ENCODE measurements around the gene ZNF609. TPM values are rescaled to one million over a fixed set of nuclear protein-coding genes. Genes with fewer than 3 reads are reported as not detected.

ZNF609 gene
- total and polyA plus RNA-seq, 2 of the 13 experiments (the other 11 are each of a cell fraction or from before 2014, with no cell fraction given), result 8.9 to 9.9 TPM

DNA sequence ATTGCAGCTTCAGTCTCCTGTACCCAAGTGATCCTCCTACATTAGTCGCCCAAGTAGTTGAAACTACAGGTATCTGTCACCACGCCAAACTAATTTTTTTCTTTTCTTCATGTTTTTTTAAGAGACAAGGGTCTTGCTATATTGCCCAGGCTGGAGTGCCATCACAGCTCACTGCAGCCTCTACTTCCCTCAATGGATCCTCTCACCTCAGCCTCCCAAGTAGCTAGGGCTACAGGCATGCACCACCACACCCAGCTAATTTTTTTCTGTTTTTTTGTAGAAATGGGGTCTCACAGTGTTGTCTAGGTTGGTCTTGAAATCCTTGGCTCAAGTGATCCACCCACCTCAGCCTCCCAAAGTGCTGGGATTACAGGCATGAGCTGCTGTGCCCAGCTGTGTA is 89.5 kb downstream of the ZNF609 start:
- no peak for FAIRE-seq
- 100% methylated on average over 2 of the region's 2 CpGs for WGBS (ENCODE audit: low lambda C conversion rate)
- ChIA-PET CTCF (ENCODE audit: low intra/inter-chr PET ratio, low total read pairs) (no interaction called here), POLR2A (no interaction called here)
- Histone ChIP-seq H3K27ac (ENCODE audit: extremely low read length, insufficient read depth, low read length) (no peak overlapping the region), H3K4me3 (replicated peaks in 1 of 3; ENCODE audit: insufficient read depth in 1 of 3, low read depth in 2 of 3, low read length in 3 of 3) (no peak overlapping the region), H3K9ac (ENCODE audit: insufficient read depth, low read depth, low read length) (no peak overlapping the region), H3K79me2 (ENCODE audit: insufficient read depth, low read length) (peaks cover 28% of the 10 kb centered on the region), H3K27me3 (ENCODE audit: control insufficient read depth in 1 of 2, insufficient read depth in 2 of 2, low read length in 2 of 2) (no peaks in the 10 kb centered on the region), H4K20me1 (ENCODE audit: insufficient read depth, low read length) (no peaks in the 10 kb centered on the region), H3K9me3 (ENCODE audit: low read length) (no peaks in the 10 kb centered on the region), H3K4me1 (ENCODE audit: insufficient read depth, low read length) (peaks cover 25% of the 10 kb centered on the region), H3K36me3 (replicated peaks in 1 of 2; ENCODE audit: control insufficient read depth in 1 of 2, insufficient read depth in 2 of 2, low read length in 2 of 2) (0 out of 5 replicates have a peak, but pooled peaks cover 0 to 1% of the 10 kb centered on the region in 2 experiments), H3K4me2 (ENCODE audit: low read depth, low read length) (no peak overlapping the region), H2AFZ (ENCODE audit: low read length) (no peak overlapping the region)
- in situ Hi-C loops (cut with HindIII; ENCODE audit: extremely low pct_ligation_motif_present, low pct_unique_long_range_greater_than_20kb) (no loop called here), intact Hi-C loops (cut with micrococcal nuclease; ENCODE audit: unreplicated experiment) (no loop called here)
- no TSS peak for BruUV-seq (replicated peaks)
- TF ChIP-seq MEIS1 (CRISPR knock-in tag; IDR thresholded peaks at IDR 0.05; ENCODE audit: borderline replicate concordance), result no peak
- 0 out of 2 replicates have a peak, but pooled peaks have one; percentile 8 for TF ChIP-seq ZNF121 (CRISPR knock-in tag; IDR thresholded peaks at IDR 0.05)
- ATAC-seq, result no peak
- no peak for DNase-seq (ENCODE audit: low spot score)

DNA sequence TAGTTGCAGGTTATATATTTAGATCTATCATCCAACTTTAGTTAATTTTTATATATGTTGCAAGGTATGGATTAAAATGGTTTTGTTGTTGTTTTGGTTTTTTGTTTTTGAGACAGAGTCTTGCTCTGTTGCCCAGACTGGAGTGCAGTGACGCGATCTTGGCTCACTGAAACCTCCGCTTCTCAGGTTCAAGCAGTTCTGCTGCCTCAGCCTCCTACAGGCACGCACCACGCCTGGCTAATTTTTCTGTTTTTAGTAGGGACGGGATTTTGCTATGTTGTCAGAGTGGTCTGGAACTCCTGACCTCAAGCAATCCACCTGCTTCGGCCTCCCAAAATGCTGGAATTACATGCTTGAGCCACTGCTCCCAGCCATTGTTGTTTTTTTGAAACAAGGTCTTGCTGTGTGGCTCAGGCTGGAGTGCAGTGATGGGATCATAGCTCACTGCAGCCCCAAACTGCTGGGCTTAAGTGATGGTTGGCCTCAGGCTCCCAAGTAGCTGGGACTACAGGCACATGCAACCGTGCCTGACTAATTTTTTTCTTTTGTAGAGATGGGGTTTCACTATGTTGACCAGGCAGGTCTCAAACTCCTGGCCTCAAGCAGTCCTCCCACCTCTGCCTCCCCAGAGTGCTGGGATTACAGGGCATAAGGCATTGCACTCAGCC is 92.0 kb downstream of the ZNF609 start:
- 0 out of 5 replicates have a peak, but pooled peaks cover 0 to 1% of the 10 kb centered on the region in 2 experiments for H3K36me3 ChIP-seq (replicated peaks in 1 of 2; ENCODE audit: control insufficient read depth in 1 of 2, insufficient read depth in 2 of 2, low read length in 2 of 2)
- no peak overlapping the region for H3K27ac ChIP-seq (ENCODE audit: extremely low read length, insufficient read depth, low read length)
- H3K4me3 ChIP-seq (replicated peaks in 1 of 3; ENCODE audit: insufficient read depth in 1 of 3, low read depth in 2 of 3, low read length in 3 of 3), result no peak overlapping the region
- H2AFZ ChIP-seq (ENCODE audit: low read length), result no peak overlapping the region
- 93% methylated on average over 8 of the region's 8 CpGs for WGBS (ENCODE audit: low lambda C conversion rate)
- no peaks in the 10 kb centered on the region for H3K27me3 ChIP-seq (ENCODE audit: control insufficient read depth in 1 of 2, insufficient read depth in 2 of 2, low read length in 2 of 2)
- CTCF ChIA-PET (ENCODE audit: low intra/inter-chr PET ratio, low total read pairs), result no interaction called here
- H3K4me2 ChIP-seq (ENCODE audit: low read depth, low read length), result no peak overlapping the region
- no peak overlapping the region for H3K9ac ChIP-seq (ENCODE audit: insufficient read depth, low read depth, low read length)
- in situ Hi-C loops (cut with HindIII; ENCODE audit: extremely low pct_ligation_motif_present, low pct_unique_long_range_greater_than_20kb) (no loop called here), intact Hi-C loops (cut with micrococcal nuclease; ENCODE audit: unreplicated experiment) (no loop called here)
- POLR2A ChIA-PET, result no interaction called here
- BruUV-seq (replicated peaks), result no TSS peak
- no peaks in the 10 kb centered on the region for H3K9me3 ChIP-seq (ENCODE audit: low read length)
- ATAC-seq (peak; percentile 46; the same call in 2 of the 3 replicates), DNase-seq (ENCODE audit: low spot score) (no peak), FAIRE-seq (peak; percentile 12)
- H3K79me2 ChIP-seq (ENCODE audit: insufficient read depth, low read length), result peaks cover 29% of the 10 kb centered on the region
- TF ChIP-seq, protein P1, sequence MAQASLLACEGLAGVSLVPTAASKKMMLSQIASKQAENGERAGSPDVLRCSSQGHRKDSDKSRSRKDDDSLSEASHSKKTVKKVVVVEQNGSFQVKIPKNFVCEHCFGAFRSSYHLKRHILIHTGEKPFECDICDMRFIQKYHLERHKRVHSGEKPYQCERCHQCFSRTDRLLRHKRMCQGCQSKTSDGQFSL (CRISPR knock-in tag; IDR thresholded peaks at IDR 0.05), result no peak
- no peak for TF ChIP-seq ELF1 (CRISPR knock-in tag; IDR thresholded peaks at IDR 0.05)
- TF ChIP-seq ZNF121 (CRISPR knock-in tag; IDR thresholded peaks at IDR 0.05), result 0 out of 2 replicates have a peak, but pooled peaks have one; percentile 34
- no peak for TF ChIP-seq ZSCAN22 (CRISPR knock-in tag; IDR thresholded peaks at IDR 0.05)
- TF ChIP-seq ZBTB38 (CRISPR knock-in tag; IDR thresholded peaks at IDR 0.05), result peak; percentile 45; the same call in 1 of the 2 replicates
- peaks cover 20% of the 10 kb centered on the region for H3K4me1 ChIP-seq (ENCODE audit: insufficient read depth, low read length)
- no peaks in the 10 kb centered on the region for H4K20me1 ChIP-seq (ENCODE audit: insufficient read depth, low read length)
